ENCODE data around the gene SCN3B. TPM values are rescaled to one million over a fixed set of nuclear protein-coding genes. Genes with fewer than 3 reads are reported as not detected.

SCN3B gene
- total and polyA plus RNA-seq, 9 of the 15 experiments (the other 6 are each of a cell fraction or from before 2014, with no cell fraction given), result 0.01 to 0.15 (median 0.04) TPM; not detected in 6

GRCh38 chr11:123580557-123581275, 73.7 kb downstream of the SCN3B start:
- Histone ChIP-seq H3K9me3 (replicated peaks; ENCODE audit: control insufficient read depth, insufficient read depth, low read depth, low read length) (no peaks in the 10 kb centered on the region), H3K36me3 (ENCODE audit: control insufficient read depth, insufficient read depth, low read length) (no peaks in the 10 kb centered on the region), H3K27me3 (ENCODE audit: control insufficient read depth in 2 of 2, insufficient read depth in 2 of 2, low read length in 2 of 2) (peaks cover 0 to 31% of the 10 kb centered on the region in 2 experiments; a peak in 1 of 5 replicates), H2AFZ (ENCODE audit: low read depth, low read length) (no peak overlapping the region), H3K4me1 (replicated peaks in 1 of 2; ENCODE audit: control insufficient read depth in 2 of 2, insufficient read depth in 2 of 2, low read length in 2 of 2) (peaks cover 0 to 10% of the 10 kb centered on the region in 2 experiments; a peak in 1 of 5 replicates), H3K4me2 (ENCODE audit: insufficient read depth, low read length) (no peak overlapping the region), H3K9ac (ENCODE audit: insufficient read depth in 1 of 2, low read depth in 2 of 2, low read length in 2 of 2) (no peak overlapping the region), H4K20me1 (replicated peaks; ENCODE audit: control insufficient read depth, insufficient read depth, low read length) (peaks cover 4% of the 10 kb centered on the region; the same call in 1 of the 2 replicates), H3K4me3 (no peak overlapping the region), H3K79me2 (ENCODE audit: control insufficient read depth, insufficient read depth, low read length) (no peaks in the 10 kb centered on the region), H3K27ac (ENCODE audit: extremely low read depth, low read depth, low read length) (no peak overlapping the region), H3K9me1 (ENCODE audit: control insufficient read depth, insufficient read depth, low read length) (no peaks in the 10 kb centered on the region)
- FAIRE-seq, result peak; percentile 63
- intact Hi-C loops (cut with micrococcal nuclease) (loop anchor here (1.0 kb wide), 1 partner anchor 127 kb away; no protein-coding TSS in a partner anchor), in situ Hi-C loops (cut with MboI) (no loop called here)
- peak; percentile 94 for ATAC-seq
- BruUV-seq (replicated peaks), result no TSS peak
- POLR2A ChIA-PET, result interaction anchor here (0.6 kb wide), 1 partner anchor 672 kb away, joined by 3 read pairs; no protein-coding TSS in a partner anchor
- WGBS (ENCODE audit: insufficient coverage, low coverage, missing lambda C conversion rate), result under 1% methylated on average over 22 of the region's 25 CpGs
- peak; percentile 67 to 89 (median 80) for DNase-seq (ENCODE audit: extremely low read depth in 1 of 4, low spot score in 3 of 4)
- CTCF ChIA-PET (ENCODE audit: low intra/inter-chr PET ratio), result interaction anchor here (0.7 to 1.7 kb wide), 2 partner anchors 127 to 331 kb away, joined by 3 to 15 read pairs; no protein-coding TSS in a partner anchor
- TF ChIP-seq ESRRA (IDR thresholded peaks at IDR 0.05; ENCODE audit: borderline replicate concordance, low read depth) (no peak), FOXM1 (IDR thresholded peaks at IDR 0.05; ENCODE audit: low read depth) (no peak), FOXM1 (CRISPR knock-in tag; IDR thresholded peaks at IDR 0.05; ENCODE audit: low read depth) (no peak), NCOA2 (IDR thresholded peaks at IDR 0.05; ENCODE audit: partially characterized antibody in 2 of 2) (no peak), CBX8 (IDR thresholded peaks at IDR 0.05; ENCODE audit: borderline replicate concordance, extremely low read depth, low read depth, low read length, poor library complexity, severe bottlenecking) (no peak), ERF (CRISPR knock-in tag; IDR thresholded peaks at IDR 0.05) (no peak), CSDE1 (IDR thresholded peaks at IDR 0.05) (no peak), RAD21 (CRISPR knock-in tag; conservative IDR thresholded peaks at IDR 0.05 in 1 of 2, IDR thresholded peaks at IDR 0.05 in 1 of 2) (peak; percentile 36 to 65), ZNF239 (CRISPR knock-in tag; IDR thresholded peaks at IDR 0.05) (no peak), HOXB6 (CRISPR knock-in tag; IDR thresholded peaks at IDR 0.05; ENCODE audit: borderline replicate concordance) (no peak), ZKSCAN1 (IDR thresholded peaks at IDR 0.05; ENCODE audit: low read depth, low read length) (no peak), RBM39 (optimal IDR thresholded peaks at IDR 0.05; ENCODE audit: low read depth, low read length) (no peak), SMAD1 (IDR thresholded peaks at IDR 0.05; ENCODE audit: low read depth, low read length, partially characterized antibody) (no peak), RCOR1 (IDR thresholded peaks at IDR 0.05; ENCODE audit: borderline replicate concordance in 1 of 2, low read depth in 2 of 2, low read length in 2 of 2) (0 out of 4 replicates have a peak, but pooled peaks of 1 of the 2 experiments have one; percentile 8), E2F6 (IDR thresholded peaks at IDR 0.05; ENCODE audit: borderline replicate concordance in 1 of 2, extremely low read depth in 1 of 2, insufficient read depth in 1 of 2, insufficient read length in 1 of 2, low read depth in 1 of 2, low read length in 1 of 2, poor library complexity in 1 of 2, severe bottlenecking in 1 of 2) (peak in 1 of 2 experiments; percentile 76), FIP1L1 (IDR thresholded peaks at IDR 0.05; ENCODE audit: low read depth, low read length, poor library complexity, severe bottlenecking) (no peak), CCAR2 (IDR thresholded peaks at IDR 0.05; ENCODE audit: low read depth, low read length) (no peak), GMEB1 (CRISPR knock-in tag; IDR thresholded peaks at IDR 0.05) (no peak), RB1 (IDR thresholded peaks at IDR 0.05; ENCODE audit: low read depth) (peak; percentile 68; the same call in 1 of the 2 replicates)
